ENCODE data around the gene MTTP. TPM values are rescaled to one million over a fixed set of nuclear protein-coding genes. Genes with fewer than 3 reads are reported as not detected.

Gene MTTP
- total RNA-seq, 1 experiment from 2014 or later, result 0.77 TPM

- Histone ChIP-seq H3K36me3 (ENCODE audit: control insufficient read depth, insufficient read depth, low read length) (no peaks in the 10 kb centered on the region), H3K4me1 (no peaks in the 10 kb centered on the region), H3K27me3 (replicated peaks; ENCODE audit: control insufficient read depth, insufficient read depth, low read length) (no peaks in the 10 kb centered on the region), H3K4me3 (ENCODE audit: low read depth, low read length) (no peak overlapping the region), H3K9me3 (no peaks in the 10 kb centered on the region)
- peak overlapping the region; percentile 29 for H3K4me3 Mint-ChIP-seq (ENCODE audit: unreplicated experiment)
- no peaks in the 10 kb centered on the region for H3K4me1 Mint-ChIP-seq (ENCODE audit: low read depth, unreplicated experiment)
- CTCF ChIA-PET, result no interaction called here
- POLR2A ChIA-PET, result no interaction called here
- peaks cover 8% of the 10 kb centered on the region for H3K36me3 Mint-ChIP-seq (ENCODE audit: insufficient read depth, unreplicated experiment)
- no peak overlapping the region for H3K27ac Mint-ChIP-seq (ENCODE audit: unreplicated experiment)
- no peak for DNase-seq
- no peaks in the 10 kb centered on the region for H3K9me3 Mint-ChIP-seq (ENCODE audit: unreplicated experiment)
- no peaks in the 10 kb centered on the region for H3K27me3 Mint-ChIP-seq (ENCODE audit: insufficient read depth, unreplicated experiment)
- intact Hi-C loops (cut with micrococcal nuclease; ENCODE audit: unreplicated experiment), result loop anchor here (5.0 to 10.0 kb wide), 3 partner anchors 157 to 1303 kb away; partner anchors contain the start of gene RAP1GDS1
- BruUV-seq (replicated peaks), result no TSS peak
- TF ChIP-seq CTCF (IDR thresholded peaks at IDR 0.05; ENCODE audit: insufficient read depth in 1 of 2, low read depth in 1 of 2, low read length in 1 of 2, severe bottlenecking in 1 of 2, unreplicated experiment in 1 of 2), result no peak
These were observed 9.7 kb upstream of the MTTP start for GRCh38 chr4:99564921-99565320.

GRCh38 chr4:99571883-99572282, 2.7 kb upstream of the MTTP start:
- Histone ChIP-seq H3K4me1 (peaks cover 11% of the 10 kb centered on the region; the same call in 1 of the 2 replicates), H3K4me3 (ENCODE audit: low read depth, low read length) (no peak overlapping the region), H3K27me3 (replicated peaks; ENCODE audit: control insufficient read depth, insufficient read depth, low read length) (no peaks in the 10 kb centered on the region; the same call in 1 of the 2 replicates), H3K9me3 (no peaks in the 10 kb centered on the region), H3K36me3 (ENCODE audit: control insufficient read depth, insufficient read depth, low read length) (no peaks in the 10 kb centered on the region)
- DNase-seq, result no peak
- ChIA-PET POLR2A (no interaction called here), CTCF (no interaction called here)
- Mint-ChIP-seq H3K27ac (ENCODE audit: unreplicated experiment) (no peak overlapping the region), H3K36me3 (ENCODE audit: insufficient read depth, unreplicated experiment) (no peaks in the 10 kb centered on the region), H3K4me3 (ENCODE audit: unreplicated experiment) (no peak overlapping the region), H3K4me1 (ENCODE audit: low read depth, unreplicated experiment) (no peaks in the 10 kb centered on the region), H3K27me3 (ENCODE audit: insufficient read depth, unreplicated experiment) (peaks cover 3% of the 10 kb centered on the region), H3K9me3 (ENCODE audit: unreplicated experiment) (no peaks in the 10 kb centered on the region)
- TF ChIP-seq CTCF (IDR thresholded peaks at IDR 0.05; ENCODE audit: insufficient read depth in 1 of 2, low read depth in 1 of 2, low read length in 1 of 2, severe bottlenecking in 1 of 2, unreplicated experiment in 1 of 2), result no peak
- BruUV-seq (replicated peaks), result no TSS peak
- intact Hi-C loops (cut with micrococcal nuclease; ENCODE audit: unreplicated experiment), result no loop called here

- intact Hi-C loops (cut with micrococcal nuclease; ENCODE audit: unreplicated experiment), result no loop called here
- ChIA-PET POLR2A (no interaction called here), CTCF (no interaction called here)
- no peak for DNase-seq
- Histone ChIP-seq H3K9me3 (no peaks in the 10 kb centered on the region), H3K4me1 (peaks cover 11% of the 10 kb centered on the region; the same call in 1 of the 2 replicates), H3K36me3 (ENCODE audit: control insufficient read depth, insufficient read depth, low read length) (no peaks in the 10 kb centered on the region), H3K4me3 (ENCODE audit: low read depth, low read length) (no peak overlapping the region), H3K27me3 (replicated peaks; ENCODE audit: control insufficient read depth, insufficient read depth, low read length) (no peaks in the 10 kb centered on the region; the same call in 1 of the 2 replicates)
- Mint-ChIP-seq H3K4me3 (ENCODE audit: unreplicated experiment) (no peak overlapping the region), H3K9me3 (ENCODE audit: unreplicated experiment) (no peaks in the 10 kb centered on the region), H3K27me3 (ENCODE audit: insufficient read depth, unreplicated experiment) (peaks cover 3% of the 10 kb centered on the region), H3K4me1 (ENCODE audit: low read depth, unreplicated experiment) (peaks cover 1% of the 10 kb centered on the region), H3K36me3 (ENCODE audit: insufficient read depth, unreplicated experiment) (no peaks in the 10 kb centered on the region), H3K27ac (ENCODE audit: unreplicated experiment) (no peak overlapping the region)
- no TSS peak for BruUV-seq (replicated peaks)
- TF ChIP-seq CTCF (IDR thresholded peaks at IDR 0.05; ENCODE audit: insufficient read depth in 1 of 2, low read depth in 1 of 2, low read length in 1 of 2, severe bottlenecking in 1 of 2, unreplicated experiment in 1 of 2), result no peak
These were observed 1.9 kb upstream of the MTTP start for GRCh38 chr4:99572527-99573240.

Measured in Caco-2 (cell line).